Left ventricle myocardium inferior (tissue), 1 donor: Measurements from ENCODE around the gene C10orf105. TPM values are rescaled to one million over a fixed set of nuclear protein-coding genes. Genes with fewer than 3 reads are reported as not detected.

ENCODE experiments used
- DNase-seq: peaks from one replicate; pipeline ENCODE4 v3.0.0-alpha.2; 2020
- H3K27ac ChIP-seq: fragments of 200-600 bp; replicated peaks from 2 replicates; pipeline ENCODE4 v1.8.0; 2021
- H3K27me3 ChIP-seq: fragments of 200-600 bp; 2 replicates; pipeline ENCODE4 v1.8.0; 2021; ENCODE audit warnings: low read depth
- H3K36me3 ChIP-seq: fragments of 200-600 bp; 2 replicates; pipeline ENCODE4 v1.8.0; 2021
- H3K4me1 ChIP-seq: fragments of 200-600 bp; 2 replicates; pipeline ENCODE4 v1.8.0; 2021
- H3K4me3 ChIP-seq: fragments of 200-600 bp; 2 replicates; pipeline ENCODE4 v1.8.0; 2021; ENCODE audit warnings: mild to moderate bottlenecking, moderate library complexity
- H3K9me3 ChIP-seq: fragments of 200-600 bp; replicated peaks from 2 replicates; pipeline ENCODE4 v1.8.0; 2021
- intact Hi-C: fragments of 100-400 bp; cut with micrococcal nuclease; formaldehyde crosslinking; loops from one replicate; pipeline ENCODE4 v1.11.0; 2022
- total RNA-seq: library from RNA; stranded (reverse); fragmentation: NEBNext Ultra II Directional; extraction: Animal tissue kit (Norgen Biotek cat#: 25700); gene quantifications from one replicate; pipeline ENCODE4 v1.2.1, GENCODE V29; 2021
- TF ChIP-seq, protein P1 (sequence below): fragments of 200-600 bp; IDR thresholded peaks from 2 replicates; pipeline ENCODE4 v1.8.0; 2021; ENCODE audit warnings: antibody characterized with exemption, mild to moderate bottlenecking, borderline replicate concordance
- donor health status: DM: no; HTN: yes; CAD: no; lungs with severe emphysema.

The C10orf105 gene
- total RNA-seq, 1 donor from 2014 or later: 0.05 TPM

DNA sequence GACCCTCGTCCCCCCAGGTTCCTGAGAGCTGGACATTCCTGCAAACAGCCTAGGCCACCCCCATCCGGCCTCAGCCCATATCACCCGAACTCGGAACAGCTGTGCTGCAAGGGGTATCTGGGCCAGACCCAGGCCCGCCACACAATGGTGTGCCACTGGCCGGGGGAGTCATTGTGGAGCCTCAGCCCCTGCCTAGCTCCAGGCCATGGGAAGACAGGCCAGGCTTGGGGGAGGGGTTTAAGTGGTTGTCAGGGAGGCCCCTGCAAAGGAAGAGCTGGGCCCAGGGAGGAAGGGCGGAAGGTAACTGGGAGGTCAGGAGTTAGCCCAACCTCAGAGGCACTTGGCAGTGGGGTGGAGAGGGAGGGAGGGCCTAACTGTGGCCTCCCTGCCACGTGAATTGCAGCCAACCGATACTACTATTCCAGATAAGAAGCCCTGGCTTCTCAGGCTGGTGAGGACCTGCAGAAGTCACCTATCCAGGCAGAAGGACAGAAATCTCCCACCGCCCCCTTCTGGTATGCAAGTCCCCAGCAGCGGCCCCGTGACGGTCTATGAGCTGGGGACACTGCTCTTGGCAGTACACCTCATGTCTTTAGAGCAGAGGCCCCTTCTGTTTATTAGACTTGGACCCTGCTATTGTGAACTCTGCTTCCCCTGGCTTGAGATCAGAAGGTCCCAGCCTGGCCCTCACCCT, 26.9 kb upstream of the C10orf105 start:
- TF ChIP-seq, protein P1, sequence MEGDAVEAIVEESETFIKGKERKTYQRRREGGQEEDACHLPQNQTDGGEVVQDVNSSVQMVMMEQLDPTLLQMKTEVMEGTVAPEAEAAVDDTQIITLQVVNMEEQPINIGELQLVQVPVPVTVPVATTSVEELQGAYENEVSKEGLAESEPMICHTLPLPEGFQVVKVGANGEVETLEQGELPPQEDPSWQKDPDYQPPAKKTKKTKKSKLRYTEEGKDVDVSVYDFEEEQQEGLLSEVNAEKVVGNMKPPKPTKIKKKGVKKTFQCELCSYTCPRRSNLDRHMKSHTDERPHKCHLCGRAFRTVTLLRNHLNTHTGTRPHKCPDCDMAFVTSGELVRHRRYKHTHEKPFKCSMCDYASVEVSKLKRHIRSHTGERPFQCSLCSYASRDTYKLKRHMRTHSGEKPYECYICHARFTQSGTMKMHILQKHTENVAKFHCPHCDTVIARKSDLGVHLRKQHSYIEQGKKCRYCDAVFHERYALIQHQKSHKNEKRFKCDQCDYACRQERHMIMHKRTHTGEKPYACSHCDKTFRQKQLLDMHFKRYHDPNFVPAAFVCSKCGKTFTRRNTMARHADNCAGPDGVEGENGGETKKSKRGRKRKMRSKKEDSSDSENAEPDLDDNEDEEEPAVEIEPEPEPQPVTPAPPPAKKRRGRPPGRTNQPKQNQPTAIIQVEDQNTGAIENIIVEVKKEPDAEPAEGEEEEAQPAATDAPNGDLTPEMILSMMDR: peak; percentile 34
- intact Hi-C loops: no loop called here
- Histone ChIP-seq H3K27me3 (no peaks in the 10 kb centered on the region), H3K36me3 (peaks cover 17% of the 10 kb centered on the region), H3K4me3 (no peak overlapping the region), H3K9me3 (peaks cover 8% of the 10 kb centered on the region), H3K4me1 (peaks cover 63% of the 10 kb centered on the region), H3K27ac (peak overlapping the region; percentile 87)
- DNase-seq: peak; percentile 67

DNA sequence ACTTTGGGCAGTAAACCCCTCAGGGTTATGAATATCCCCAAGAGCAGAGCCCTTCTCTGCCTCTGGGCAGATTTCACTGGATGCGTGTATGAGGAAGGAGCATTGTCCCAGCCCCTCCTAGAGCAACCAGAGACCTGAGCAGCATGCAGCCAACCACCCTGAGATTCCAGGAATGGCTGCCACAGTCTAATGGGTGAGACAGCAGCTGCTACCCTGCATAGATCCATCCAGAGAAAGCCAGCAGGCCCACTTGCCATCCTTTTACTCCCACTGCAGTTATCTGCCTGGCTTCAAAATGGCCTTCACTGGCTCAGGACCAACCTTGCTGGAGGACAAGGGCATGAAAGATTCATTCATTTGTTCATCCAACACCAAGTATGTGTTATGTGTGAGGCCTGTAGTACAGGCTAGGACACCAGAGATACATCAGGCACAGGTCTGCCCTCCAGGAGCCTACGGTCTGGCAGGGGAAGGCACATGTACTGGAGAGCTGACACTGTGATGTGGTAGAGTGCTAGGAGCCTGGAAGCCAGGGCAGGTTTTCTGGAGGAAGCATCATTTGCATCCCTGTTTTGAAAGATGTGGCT, 26.2 kb upstream of the C10orf105 start:
- H3K4me1 ChIP-seq: peaks cover 60% of the 10 kb centered on the region
- H3K27ac ChIP-seq: peak overlapping the region; percentile 87
- intact Hi-C loops: no loop called here
- peaks cover 10% of the 10 kb centered on the region for H3K36me3 ChIP-seq
- peaks cover 8% of the 10 kb centered on the region for H3K9me3 ChIP-seq
- TF ChIP-seq, protein P1: no peak
- no peak for DNase-seq
- H3K27me3 ChIP-seq: no peaks in the 10 kb centered on the region
- H3K4me3 ChIP-seq: no peak overlapping the region

DNA sequence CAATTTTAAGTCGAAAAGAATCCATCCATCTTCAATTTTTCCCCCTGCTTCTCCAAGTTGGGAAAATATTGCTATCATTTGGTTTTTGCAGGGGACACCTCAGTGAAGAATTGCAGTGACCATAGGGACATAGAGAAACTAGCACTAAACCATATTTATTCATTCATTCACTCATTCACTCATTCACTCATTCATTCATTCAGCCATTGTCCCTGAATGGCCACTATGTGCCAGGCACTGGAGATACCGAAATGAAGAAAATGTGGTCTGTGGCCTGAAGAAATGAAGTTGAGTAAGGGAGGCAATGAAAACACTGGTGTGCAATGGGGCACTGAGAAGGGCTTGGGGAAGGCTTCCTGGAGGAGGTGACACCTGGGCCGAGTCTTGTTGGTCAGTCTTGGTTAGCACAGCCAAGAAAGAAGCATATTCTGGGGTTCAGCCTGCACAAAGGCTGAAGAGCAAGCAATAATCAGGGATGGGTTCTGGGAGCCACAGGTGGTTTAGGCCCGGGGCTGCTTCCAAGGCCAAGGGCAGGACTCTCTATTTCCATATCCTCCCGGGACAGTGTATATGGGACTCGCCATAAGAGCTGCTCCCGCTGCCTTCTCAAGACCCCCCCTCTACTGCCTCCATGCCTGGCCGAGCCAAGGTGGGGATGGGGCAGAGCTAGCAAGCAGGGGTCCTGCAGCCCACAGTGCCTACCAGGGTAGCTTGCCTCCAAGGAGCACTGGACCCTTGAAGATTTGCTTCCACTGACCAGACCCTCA, 25.5 kb upstream of the C10orf105 start:
- Histone ChIP-seq H3K36me3 (peaks cover 3% of the 10 kb centered on the region), H3K4me3 (no peak overlapping the region), H3K27ac (peak overlapping the region; percentile 87), H3K27me3 (no peaks in the 10 kb centered on the region), H3K4me1 (peaks cover 60% of the 10 kb centered on the region), H3K9me3 (peaks cover 8% of the 10 kb centered on the region)
- DNase-seq: no peak
- intact Hi-C loops: no loop called here
- TF ChIP-seq, protein P1: no peak

DNA sequence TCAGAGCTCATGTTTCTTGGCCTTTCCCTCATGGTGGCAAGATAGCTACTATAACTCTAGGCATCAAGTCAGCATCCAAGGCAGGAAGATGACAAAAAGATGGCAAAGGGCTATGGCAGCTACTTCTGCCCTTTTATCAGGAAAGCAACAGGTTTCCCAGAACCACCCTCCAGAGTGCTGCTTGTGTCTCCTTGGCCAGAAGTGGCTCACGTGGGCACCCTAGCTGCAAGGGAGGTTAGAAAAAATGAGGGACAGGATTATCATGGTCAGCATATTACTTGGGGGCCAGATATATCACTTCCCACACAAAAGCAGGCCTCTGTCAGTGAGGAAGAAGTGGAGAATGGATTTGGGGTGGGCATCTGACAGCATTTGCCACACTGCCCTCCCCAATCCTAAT, 24.3 kb upstream of the C10orf105 start:
- Histone ChIP-seq H3K27me3 (no peaks in the 10 kb centered on the region), H3K36me3 (no peaks in the 10 kb centered on the region), H3K4me3 (no peak overlapping the region), H3K4me1 (peaks cover 51% of the 10 kb centered on the region), H3K27ac (no peak overlapping the region), H3K9me3 (peaks cover 8% of the 10 kb centered on the region)
- TF ChIP-seq, protein P1: no peak
- intact Hi-C loops: no loop called here
- DNase-seq: no peak

DNA sequence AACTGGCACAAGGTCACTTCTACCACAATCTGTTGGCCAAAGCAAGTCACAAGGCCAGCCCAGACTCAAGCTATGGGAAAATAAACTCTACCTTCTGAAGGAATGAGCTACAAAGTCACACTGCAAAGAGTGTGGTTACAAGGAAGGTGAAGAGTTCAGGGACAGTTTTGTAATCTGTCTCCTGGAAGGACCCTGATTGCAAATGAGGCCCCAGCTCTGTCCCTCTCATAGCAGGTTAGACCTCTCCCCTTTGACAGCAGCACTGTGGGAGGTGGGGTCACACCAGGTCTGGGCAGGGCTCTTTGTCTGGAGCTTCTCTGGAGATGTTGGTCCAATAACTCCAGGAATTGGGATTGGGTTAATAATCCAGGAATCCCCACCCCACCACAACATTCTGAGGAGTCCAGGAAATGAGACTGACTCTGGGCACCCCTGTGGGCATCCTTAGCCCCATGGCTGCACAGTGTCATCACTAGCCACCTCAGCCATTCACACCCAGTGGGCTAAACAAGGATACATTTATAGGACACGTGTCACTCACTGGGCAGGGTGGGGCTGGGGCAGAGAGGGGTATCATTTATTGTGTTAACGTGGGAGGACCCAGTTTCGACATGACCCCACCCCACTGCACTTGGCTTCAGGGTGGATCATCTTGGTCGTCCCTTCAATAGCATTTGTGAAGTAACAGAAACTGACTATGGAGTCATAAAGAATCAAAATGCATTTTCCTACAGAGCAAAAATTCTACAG, 23.7 kb upstream of the C10orf105 start:
- peaks cover 8% of the 10 kb centered on the region for H3K9me3 ChIP-seq
- DNase-seq: no peak
- TF ChIP-seq, protein P1: no peak
- no peaks in the 10 kb centered on the region for H3K36me3 ChIP-seq
- H3K4me3 ChIP-seq: no peak overlapping the region
- intact Hi-C loops: no loop called here
- H3K27ac ChIP-seq: no peak overlapping the region
- H3K4me1 ChIP-seq: peaks cover 45% of the 10 kb centered on the region
- no peaks in the 10 kb centered on the region for H3K27me3 ChIP-seq
